Measurements from ENCODE around the gene RHEBL1. TPM values are rescaled to one million over a fixed set of nuclear protein-coding genes. Genes with fewer than 3 reads are reported as not detected.
"Not testable (repeated sequence)": the region's sequence is repeated elsewhere in the genome, so short reads cannot be mapped to it uniquely, and the experiment has no call there.

The RHEBL1 gene
- total RNA-seq, 4 donors from 2014 or later: 1.1 to 3.6 (median 1.6) TPM

GRCh38 chr12:49070971-49071370, 1.2 kb upstream of the RHEBL1 start:
- no peaks in the 10 kb centered on the region for H3K27me3 ChIP-seq
- WGBS: 92% methylated on average over 11 of the region's 11 CpGs
- TF ChIP-seq POLR2AphosphoS5 (IDR thresholded peaks at IDR 0.05) (no peak), CTCF (IDR thresholded peaks at IDR 0.05) (no peak), POLR2A (IDR thresholded peaks at IDR 0.05) (no peak), EP300 (IDR thresholded peaks at IDR 0.05) (no peak)

DNA sequence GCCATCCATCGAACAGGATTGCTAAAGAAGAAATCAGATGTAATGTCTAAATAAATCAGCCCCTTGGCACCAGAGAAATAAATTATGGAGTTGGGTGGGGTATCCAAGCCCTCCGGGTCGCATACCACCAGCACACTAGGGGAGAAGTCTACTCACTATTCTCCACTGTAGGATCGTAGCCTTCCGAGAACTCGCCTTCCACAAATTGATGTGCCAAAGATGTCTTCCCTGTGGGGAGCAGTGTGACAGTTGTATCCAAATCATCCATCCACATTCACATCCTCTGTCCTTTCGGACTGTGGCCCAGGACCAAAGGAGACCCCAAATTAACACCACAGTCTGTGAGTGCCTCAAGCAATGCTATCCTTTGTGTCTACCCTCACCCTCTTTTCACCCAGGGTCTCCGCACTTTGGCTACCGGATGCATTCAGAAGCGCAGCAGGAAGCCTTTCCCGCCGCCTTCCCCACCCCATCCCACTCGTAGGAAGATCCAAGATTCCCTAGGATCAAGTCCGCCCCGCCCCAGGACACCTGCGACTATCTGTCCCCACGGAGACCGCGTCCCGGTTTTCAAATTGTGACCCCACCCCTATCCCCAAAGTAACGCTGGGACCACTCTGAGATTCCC, 786 bp downstream of the RHEBL1 start:
- WGBS: 11% methylated on average over 21 of the region's 21 CpGs
- Histone ChIP-seq H3K27ac (peak overlapping the region; percentile 80), H3K36me3 (no peaks in the 10 kb centered on the region), H3K4me3 (peak overlapping the region; percentile 84), H3K4me1 (peaks cover 14% of the 10 kb centered on the region), H3K9me3 (no peaks in the 10 kb centered on the region), H3K27me3 (no peaks in the 10 kb centered on the region)
- DNase-seq (ENCODE audit: low spot score in 2 of 2): no peak
- TF ChIP-seq POLR2A (IDR thresholded peaks at IDR 0.05): no peak
- TF ChIP-seq CTCF (IDR thresholded peaks at IDR 0.05): no peak
- TF ChIP-seq EP300 (IDR thresholded peaks at IDR 0.05): no peak
- TF ChIP-seq POLR2AphosphoS5 (IDR thresholded peaks at IDR 0.05): no peak

More at GRCh38 chr12:49070971-49071370, 1.2 kb upstream of the RHEBL1 start:
- Histone ChIP-seq H3K4me3 (no peak overlapping the region), H3K4me1 (peaks cover 14% of the 10 kb centered on the region), H3K36me3 (no peaks in the 10 kb centered on the region), H3K27ac (no peak overlapping the region), H3K9me3 (no peaks in the 10 kb centered on the region)
- no peak for DNase-seq (ENCODE audit: low spot score in 2 of 2)

- Histone ChIP-seq H3K27me3 (no peaks in the 10 kb centered on the region), H3K4me3 (no peak overlapping the region), H3K4me1 (peaks cover 18% of the 10 kb centered on the region), H3K36me3 (no peaks in the 10 kb centered on the region), H3K27ac (no peak overlapping the region), H3K9me3 (no peaks in the 10 kb centered on the region)
- DNase-seq (ENCODE audit: low spot score in 2 of 2): no peak
- TF ChIP-seq POLR2A (IDR thresholded peaks at IDR 0.05) (no peak), EP300 (IDR thresholded peaks at IDR 0.05) (no peak), CTCF (IDR thresholded peaks at IDR 0.05) (no peak), POLR2AphosphoS5 (IDR thresholded peaks at IDR 0.05) (no peak)
- WGBS: 77% methylated on average over 4 of the region's 4 CpGs
Observed at GRCh38 chr12:49066120-49066519, 3.7 kb downstream of the RHEBL1 start.

GRCh38 chr12:49064767-49065152, 5.0 kb downstream of the RHEBL1 start:
- no peaks in the 10 kb centered on the region for H3K9me3 ChIP-seq
- no peak overlapping the region for H3K4me3 ChIP-seq
- H3K27ac ChIP-seq: no peak overlapping the region
- no peak for DNase-seq (ENCODE audit: low spot score in 2 of 2)
- H3K4me1 ChIP-seq: peaks cover 13% of the 10 kb centered on the region
- H3K27me3 ChIP-seq: no peaks in the 10 kb centered on the region
- WGBS: 91% methylated on average over 5 of the region's 5 CpGs
- no peaks in the 10 kb centered on the region for H3K36me3 ChIP-seq
- TF ChIP-seq POLR2AphosphoS5 (IDR thresholded peaks at IDR 0.05): no peak
- no peak for TF ChIP-seq CTCF (IDR thresholded peaks at IDR 0.05)
- TF ChIP-seq EP300 (IDR thresholded peaks at IDR 0.05): no peak
- TF ChIP-seq POLR2A (IDR thresholded peaks at IDR 0.05): no peak

GRCh38 chr12:49061916-49062315, 7.9 kb downstream of the RHEBL1 start:
- H3K9me3 ChIP-seq; DNase-seq (ENCODE audit: low spot score in 2 of 2); H3K27me3 ChIP-seq; H3K27ac ChIP-seq; H3K36me3 ChIP-seq; H3K4me3 ChIP-seq: not testable (repeated sequence)
- H3K4me1 ChIP-seq: peaks cover 29% of the 10 kb centered on the region
- WGBS: 92% methylated on average over 17 of the region's 17 CpGs

All from suprapubic skin (tissue), 4 donors.